Esophagus muscularis mucosa (tissue), 3 donors: ENCODE results near the gene NSUN7.

Experiments
- POLR2A ChIP-seq: fragments of 450-650 bp; IDR thresholded peaks from one replicate; pipeline ENCODE4 v1.6.1; 2017; ENCODE audit warnings: antibody characterized with exemption, moderate library complexity, mild to moderate bottlenecking, low read depth
- TF ChIP-seq, protein P1 (sequence below), 3 experiments: fragments of 200-600 bp in 2 of 3; fragments of 450-650 bp in 1 of 3; sonication (generic) in 2 of 3; IDR thresholded peaks; one replicate each; pipeline ENCODE4 v1.5.1; 2017 to 2019; ENCODE audit warnings: antibody characterized with exemption in 3 of 3, mild to moderate bottlenecking in 2 of 3, moderate library complexity in 1 of 3

DNA sequence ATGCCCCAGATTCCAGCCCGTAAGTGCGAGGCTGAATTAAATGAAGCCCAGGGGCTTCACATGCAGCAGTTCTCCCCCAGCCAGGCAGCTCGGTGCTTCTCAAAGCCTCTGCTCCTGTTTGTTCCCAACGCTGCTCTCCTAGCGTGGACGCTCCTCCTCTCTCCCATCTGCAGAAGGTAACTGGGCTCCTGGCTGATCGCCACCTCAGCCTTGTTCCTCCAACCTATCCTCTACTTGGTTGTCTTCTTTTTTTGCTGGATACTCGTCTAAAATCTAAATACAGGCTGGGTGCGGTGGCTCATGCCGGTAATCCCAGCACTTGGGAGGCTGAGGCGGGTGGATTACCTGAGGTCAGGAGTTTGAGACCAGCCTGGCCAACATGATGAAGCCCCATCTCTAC is 70.3 kb downstream of the NSUN7 start:
- TF ChIP-seq, protein P1, sequence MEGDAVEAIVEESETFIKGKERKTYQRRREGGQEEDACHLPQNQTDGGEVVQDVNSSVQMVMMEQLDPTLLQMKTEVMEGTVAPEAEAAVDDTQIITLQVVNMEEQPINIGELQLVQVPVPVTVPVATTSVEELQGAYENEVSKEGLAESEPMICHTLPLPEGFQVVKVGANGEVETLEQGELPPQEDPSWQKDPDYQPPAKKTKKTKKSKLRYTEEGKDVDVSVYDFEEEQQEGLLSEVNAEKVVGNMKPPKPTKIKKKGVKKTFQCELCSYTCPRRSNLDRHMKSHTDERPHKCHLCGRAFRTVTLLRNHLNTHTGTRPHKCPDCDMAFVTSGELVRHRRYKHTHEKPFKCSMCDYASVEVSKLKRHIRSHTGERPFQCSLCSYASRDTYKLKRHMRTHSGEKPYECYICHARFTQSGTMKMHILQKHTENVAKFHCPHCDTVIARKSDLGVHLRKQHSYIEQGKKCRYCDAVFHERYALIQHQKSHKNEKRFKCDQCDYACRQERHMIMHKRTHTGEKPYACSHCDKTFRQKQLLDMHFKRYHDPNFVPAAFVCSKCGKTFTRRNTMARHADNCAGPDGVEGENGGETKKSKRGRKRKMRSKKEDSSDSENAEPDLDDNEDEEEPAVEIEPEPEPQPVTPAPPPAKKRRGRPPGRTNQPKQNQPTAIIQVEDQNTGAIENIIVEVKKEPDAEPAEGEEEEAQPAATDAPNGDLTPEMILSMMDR (IDR thresholded peaks at IDR 0.05) = no peak
- no peak for TF ChIP-seq POLR2A
